Subcutaneous abdominal adipose tissue (tissue), 5 donors: ENCODE results near the gene ATP2B2.

ENCODE experiments used
- H3K27ac ChIP-seq: one replicate; pipeline ENCODE4 v1.7.0; 2013; ENCODE audit warnings: low read depth, mild to moderate bottlenecking, inconsistent platforms, low read length, moderate library complexity
- H3K27me3 ChIP-seq, 5 donors: one replicate each; pipeline ENCODE4 v1.7.0; 2013; ENCODE audit warnings: low read length in 5 of 5, inconsistent platforms in 1 of 5; ENCODE audit not compliant: control insufficient read depth in 5 of 5, insufficient read depth in 4 of 5
- H3K36me3 ChIP-seq, 5 donors: one replicate each; pipeline ENCODE4 v1.7.0; 2013; ENCODE audit warnings: low read length in 5 of 5; ENCODE audit not compliant: control insufficient read depth in 5 of 5, insufficient read depth in 5 of 5
- H3K4me1 ChIP-seq, 5 donors: one replicate each; pipeline ENCODE4 v1.7.0; 2013; ENCODE audit warnings: low read length in 5 of 5, mild to moderate bottlenecking in 3 of 5, moderate library complexity in 1 of 5; ENCODE audit not compliant: control insufficient read depth in 5 of 5, insufficient read depth in 5 of 5
- H3K4me3 ChIP-seq, 5 donors: one replicate each; pipeline ENCODE4 v1.7.0; 2013; ENCODE audit warnings: low read length in 5 of 5, low read depth in 1 of 5
- H3K9ac ChIP-seq, 5 donors: one replicate each; pipeline ENCODE4 v1.7.0; 2013; ENCODE audit warnings: low read length in 5 of 5, mild to moderate bottlenecking in 4 of 5, moderate library complexity in 3 of 5
- H3K9me3 ChIP-seq, 5 donors: one replicate each; pipeline ENCODE4 v1.7.0; 2013; ENCODE audit warnings: low read length in 5 of 5; ENCODE audit not compliant: control insufficient read depth in 5 of 5
- donor health status: healthy.
- donor health status: healthy.
- donor health status: healthy.
- donor health status: healthy.
- donor health status: healthy.

ATP2B2 gene

GRCh38 chr3:10291641-10292040, 213.7 kb downstream of the ATP2B2 start:
- Histone ChIP-seq H3K9me3 (no peaks in the 10 kb centered on the region), H3K36me3 (peaks cover 3 to 51% (median 20%) of the 10 kb centered on the region in 5 donors)

GRCh38 chr3:10290481-10291176, 214.8 kb downstream of the ATP2B2 start:
- Histone ChIP-seq H3K27me3 (no peaks in the 10 kb centered on the region), H3K4me1 (peaks cover 0 to 14% (median 6%) of the 10 kb centered on the region in 5 donors), H3K27ac (no peak overlapping the region), H3K9me3 (no peaks in the 10 kb centered on the region), H3K36me3 (peaks cover 5 to 55% (median 23%) of the 10 kb centered on the region in 5 donors), H3K4me3 (no peak overlapping the region), H3K9ac (no peak overlapping the region)

More at GRCh38 chr3:10291641-10292040, 213.7 kb downstream of the ATP2B2 start:
- no peak overlapping the region for H3K9ac ChIP-seq
- peaks cover 0 to 12% (median 4%) of the 10 kb centered on the region in 5 donors for H3K4me1 ChIP-seq
- no peak overlapping the region for H3K27ac ChIP-seq
- H3K4me3 ChIP-seq, result no peak overlapping the region
- H3K27me3 ChIP-seq, result no peaks in the 10 kb centered on the region

GRCh38 chr3:10289787-10290355, 215.5 kb downstream of the ATP2B2 start:
- Histone ChIP-seq H3K9me3 (no peaks in the 10 kb centered on the region), H3K36me3 (peaks cover 3 to 54% (median 24%) of the 10 kb centered on the region in 5 donors), H3K4me1 (peaks cover 0 to 14% (median 6%) of the 10 kb centered on the region in 5 donors), H3K27ac (no peak overlapping the region), H3K27me3 (no peaks in the 10 kb centered on the region), H3K4me3 (no peak overlapping the region), H3K9ac (no peak overlapping the region)

- Histone ChIP-seq H3K4me3 (no peak overlapping the region), H3K4me1 (peaks cover 0 to 14% (median 6%) of the 10 kb centered on the region in 5 donors), H3K36me3 (peaks cover 2 to 56% (median 24%) of the 10 kb centered on the region in 5 donors), H3K9ac (no peak overlapping the region), H3K27ac (no peak overlapping the region), H3K27me3 (no peaks in the 10 kb centered on the region), H3K9me3 (no peaks in the 10 kb centered on the region)
These were observed 216.3 kb downstream of the ATP2B2 start for GRCh38 chr3:10289077-10289476.

- Histone ChIP-seq H3K9me3 (no peaks in the 10 kb centered on the region), H3K27ac (no peak overlapping the region), H3K27me3 (no peaks in the 10 kb centered on the region), H3K4me1 (peaks cover 0 to 14% (median 6%) of the 10 kb centered on the region in 5 donors), H3K36me3 (peaks cover 2 to 60% (median 27%) of the 10 kb centered on the region in 5 donors), H3K9ac (no peak overlapping the region), H3K4me3 (no peak overlapping the region)
These were observed 216.8 kb downstream of the ATP2B2 start for GRCh38 chr3:10288575-10288960.

GRCh38 chr3:10287936-10288574, 217.3 kb downstream of the ATP2B2 start:
- Histone ChIP-seq H3K9me3 (no peaks in the 10 kb centered on the region), H3K9ac (no peak overlapping the region), H3K36me3 (peaks cover 2 to 66% (median 29%) of the 10 kb centered on the region in 5 donors), H3K4me3 (no peak overlapping the region), H3K4me1 (peaks cover 0 to 13% (median 6%) of the 10 kb centered on the region in 5 donors), H3K27me3 (no peaks in the 10 kb centered on the region), H3K27ac (no peak overlapping the region)

- peaks cover 0 to 6% (median 0%) of the 10 kb centered on the region in 5 donors for H3K4me1 ChIP-seq
- H3K4me3 ChIP-seq, result no peak overlapping the region
- H3K9me3 ChIP-seq, result no peaks in the 10 kb centered on the region
- no peaks in the 10 kb centered on the region for H3K27me3 ChIP-seq
- peaks cover 8 to 69% (median 30%) of the 10 kb centered on the region in 5 donors for H3K36me3 ChIP-seq
- no peak overlapping the region for H3K9ac ChIP-seq
- no peak overlapping the region for H3K27ac ChIP-seq
These were observed 218.6 kb downstream of the ATP2B2 start for GRCh38 chr3:10286596-10287295.

- Histone ChIP-seq H3K27me3 (no peaks in the 10 kb centered on the region), H3K27ac (no peak overlapping the region), H3K9ac (no peak overlapping the region), H3K4me1 (peaks cover 0 to 6% (median 0%) of the 10 kb centered on the region in 5 donors), H3K36me3 (peaks cover 8 to 69% (median 30%) of the 10 kb centered on the region in 5 donors), H3K9me3 (no peaks in the 10 kb centered on the region), H3K4me3 (no peak overlapping the region)
These were observed 219.3 kb downstream of the ATP2B2 start for GRCh38 chr3:10286133-10286524.

- peaks cover 0 to 6% (median 0%) of the 10 kb centered on the region in 5 donors for H3K4me1 ChIP-seq
- no peak overlapping the region for H3K9ac ChIP-seq
- no peaks in the 10 kb centered on the region for H3K27me3 ChIP-seq
- H3K27ac ChIP-seq, result no peak overlapping the region
- H3K9me3 ChIP-seq, result no peaks in the 10 kb centered on the region
- peaks cover 11 to 75% (median 36%) of the 10 kb centered on the region in 5 donors for H3K36me3 ChIP-seq
- H3K4me3 ChIP-seq, result no peak overlapping the region
These were observed 219.9 kb downstream of the ATP2B2 start for GRCh38 chr3:10285272-10286132.
